ENCODE results near the gene MPRIP. TPM values are rescaled to one million over a fixed set of nuclear protein-coding genes. Genes with fewer than 3 reads are reported as not detected.

Gene MPRIP
- total and polyA plus RNA-seq, 2 of the 13 experiments (the other 11 are each of a cell fraction or from before 2014, with no cell fraction given), result 50.2 to 52.4 TPM

GRCh38 chr17:17237026-17237799 is 195.0 kb downstream of the MPRIP start, which contains the start of gene FLCN (continued):
- TF ChIP-seq ZNF543 (CRISPR knock-in tag; IDR thresholded peaks at IDR 0.05) (peak; percentile 63), ZBTB42 (CRISPR knock-in tag; IDR thresholded peaks at IDR 0.05) (no peak; the same call in 1 of the 2 replicates), ZNF446 (CRISPR knock-in tag; IDR thresholded peaks at IDR 0.05) (no peak), ZNF607 (CRISPR knock-in tag; IDR thresholded peaks at IDR 0.05; ENCODE audit: borderline replicate concordance) (peak; percentile 85; the same call in 1 of the 2 replicates), ATRX (CRISPR knock-in tag; IDR thresholded peaks at IDR 0.05; ENCODE audit: borderline replicate concordance) (no peak), CREM (IDR thresholded peaks at IDR 0.05) (peak; percentile 45), CREM (CRISPR knock-in tag; IDR thresholded peaks at IDR 0.05) (no peak), ZNF407 (CRISPR knock-in tag; IDR thresholded peaks at IDR 0.05; ENCODE audit: not compliant biosample characterization) (peak; percentile 22), XBP1 (CRISPR knock-in tag; IDR thresholded peaks at IDR 0.05) (0 out of 2 replicates have a peak, but pooled peaks have one; percentile 23)
- TF ChIP-seq, protein P1, sequence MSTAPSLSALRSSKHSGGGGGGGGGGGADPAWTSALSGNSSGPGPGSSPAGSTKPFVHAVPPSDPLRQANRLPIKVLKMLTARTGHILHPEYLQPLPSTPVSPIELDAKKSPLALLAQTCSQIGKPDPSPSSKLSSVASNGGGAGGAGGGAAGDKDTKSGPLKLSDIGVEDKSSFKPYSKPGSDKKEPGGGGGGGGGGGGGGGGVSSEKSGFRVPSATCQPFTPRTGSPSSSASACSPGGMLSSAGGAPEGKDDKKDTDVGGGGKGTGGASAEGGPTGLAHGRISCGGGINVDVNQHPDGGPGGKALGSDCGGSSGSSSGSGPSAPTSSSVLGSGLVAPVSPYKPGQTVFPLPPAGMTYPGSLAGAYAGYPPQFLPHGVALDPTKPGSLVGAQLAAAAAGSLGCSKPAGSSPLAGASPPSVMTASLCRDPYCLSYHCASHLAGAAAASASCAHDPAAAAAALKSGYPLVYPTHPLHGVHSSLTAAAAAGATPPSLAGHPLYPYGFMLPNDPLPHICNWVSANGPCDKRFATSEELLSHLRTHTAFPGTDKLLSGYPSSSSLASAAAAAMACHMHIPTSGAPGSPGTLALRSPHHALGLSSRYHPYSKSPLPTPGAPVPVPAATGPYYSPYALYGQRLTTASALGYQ (CRISPR knock-in tag; IDR thresholded peaks at IDR 0.05), result 0 out of 2 replicates have a peak, but pooled peaks have one; percentile 43
- TF ChIP-seq, protein P2, sequence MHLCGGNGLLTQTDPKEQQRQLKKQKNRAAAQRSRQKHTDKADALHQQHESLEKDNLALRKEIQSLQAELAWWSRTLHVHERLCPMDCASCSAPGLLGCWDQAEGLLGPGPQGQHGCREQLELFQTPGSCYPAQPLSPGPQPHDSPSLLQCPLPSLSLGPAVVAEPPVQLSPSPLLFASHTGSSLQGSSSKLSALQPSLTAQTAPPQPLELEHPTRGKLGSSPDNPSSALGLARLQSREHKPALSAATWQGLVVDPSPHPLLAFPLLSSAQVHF (CRISPR knock-in tag; IDR thresholded peaks at IDR 0.05), result 0 out of 2 replicates have a peak, but pooled peaks have one; percentile 64
